ENCODE data around the gene BEND6. TPM values are rescaled to one million over a fixed set of nuclear protein-coding genes. Genes with fewer than 3 reads are reported as not detected.

BEND6 gene
- total RNA-seq, 1 experiment from 2014 or later: 11.9 TPM

Other genes starting within 250 kb of the BEND6 start
- 18.1 and 22.8 TPM in 2 replicates for gene KIAA1586, start 91.6 kb downstream of the BEND6 start, total RNA-seq (2014; rRNA removed; shearing (Covaris generic))
- 41.9 and 58.3 TPM in 2 replicates for gene ZNF451, start 135.1 kb downstream of the BEND6 start, total RNA-seq (2014; rRNA removed; shearing (Covaris generic))
- 22.7 and 32.8 TPM in 2 replicates for gene BAG2, start 217.2 kb downstream of the BEND6 start, total RNA-seq (2014; rRNA removed; shearing (Covaris generic))

Data from SJSA1 (cell line).